NCI-H2081 treated with DMSO at 0.1 percent for 48 hours (cell line): ENCODE results near the gene WBP1.
"Not testable (repeated sequence)": the region's sequence is repeated elsewhere in the genome, so short reads cannot be mapped to it uniquely, and the experiment has no call there.

Source experiments
- DNase-seq: peaks from one replicate; lab custom pipeline; 2025; lab: John Stamatoyannopoulos, UW

The WBP1 gene

DNA sequence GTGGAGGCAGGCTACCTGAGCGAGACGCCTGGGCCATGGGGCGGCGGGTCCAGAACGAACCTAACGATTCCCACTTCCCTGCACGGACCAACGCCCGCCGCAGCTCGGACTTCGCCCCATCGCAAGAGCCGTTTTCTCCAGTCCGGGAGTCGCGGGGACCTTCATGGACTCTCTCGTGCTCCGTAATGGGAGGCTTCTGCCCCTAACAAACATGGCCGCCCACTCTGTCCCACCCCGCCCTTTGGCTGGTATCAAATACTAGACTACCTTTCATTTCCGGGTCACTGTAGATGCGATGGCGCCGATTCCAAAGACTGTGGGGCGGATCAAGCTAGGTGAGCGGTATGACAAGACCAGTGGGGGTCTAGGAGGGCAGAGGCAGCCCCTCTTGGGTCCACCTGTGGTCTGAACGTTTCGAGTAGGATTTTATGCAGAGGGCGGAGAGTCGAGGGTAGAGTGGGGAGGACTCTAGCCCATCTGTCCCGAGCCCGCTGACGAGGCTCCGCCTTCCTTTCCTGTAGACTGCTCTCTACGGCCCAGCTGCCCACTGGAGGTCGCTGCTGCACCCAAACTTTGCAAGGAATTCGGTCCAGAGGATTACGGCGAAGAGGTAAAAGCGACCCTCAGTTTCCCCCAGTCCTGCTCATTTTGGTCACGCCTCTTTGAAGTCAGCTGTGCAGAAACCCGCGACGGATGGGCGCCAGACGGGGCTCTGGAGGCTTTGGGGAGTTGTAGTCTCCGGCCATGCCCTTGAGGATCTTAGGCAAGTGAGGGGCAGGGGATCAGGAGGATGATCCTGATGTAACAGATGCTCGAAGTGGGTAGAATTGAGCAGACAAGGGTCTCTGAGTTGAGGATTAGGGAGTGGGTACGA is 24.8 kb downstream of the WBP1 start, which contains the start of the genes CCDC142 and TTC31:
Gene CCDC142, minus strand, starts transcription at position 198 of the 874 bp plus-strand sequence. Its CDS starts 161 bp downstream, at position 37.
Gene TTC31, plus strand, starts transcription at position 281 of the 874 bp plus-strand sequence. Its CDS starts 15 bp downstream, at position 296.
- peak; percentile 83 for DNase-seq

- DNase-seq: not testable (repeated sequence)
Observed at GRCh38 chr2:74483675-74484164, 25.5 kb downstream of the WBP1 start.

GRCh38 chr2:74486141-74486540 is 27.9 kb downstream of the WBP1 start:
- no peak for DNase-seq

- DNase-seq: no peak
Observed at GRCh38 chr2:74488643-74489481, 30.6 kb downstream of the WBP1 start.

DNA sequence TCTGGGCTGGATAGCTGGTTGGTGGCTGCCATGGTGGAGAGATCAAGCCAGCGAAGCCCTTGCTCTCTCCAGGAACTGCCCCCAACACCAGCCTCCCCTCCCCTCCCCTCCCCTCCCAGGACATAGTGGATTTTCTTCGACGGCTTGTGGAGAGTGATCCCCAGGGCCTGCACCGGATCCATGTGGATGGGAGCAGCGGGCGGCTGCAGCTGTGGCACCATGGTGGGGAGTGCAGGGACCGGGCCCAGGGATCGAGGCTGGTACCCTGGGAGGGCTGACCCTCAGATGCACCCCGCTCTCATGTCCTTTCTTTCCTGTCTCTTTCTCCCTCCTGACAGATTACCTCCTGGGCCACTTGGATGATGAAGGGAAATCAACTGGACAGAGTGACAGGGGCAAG is 31.7 kb downstream of the WBP1 start:
- DNase-seq: no peak

- no peak for DNase-seq
Observed at GRCh38 chr2:74491648-74492544, 33.7 kb downstream of the WBP1 start.

DNA sequence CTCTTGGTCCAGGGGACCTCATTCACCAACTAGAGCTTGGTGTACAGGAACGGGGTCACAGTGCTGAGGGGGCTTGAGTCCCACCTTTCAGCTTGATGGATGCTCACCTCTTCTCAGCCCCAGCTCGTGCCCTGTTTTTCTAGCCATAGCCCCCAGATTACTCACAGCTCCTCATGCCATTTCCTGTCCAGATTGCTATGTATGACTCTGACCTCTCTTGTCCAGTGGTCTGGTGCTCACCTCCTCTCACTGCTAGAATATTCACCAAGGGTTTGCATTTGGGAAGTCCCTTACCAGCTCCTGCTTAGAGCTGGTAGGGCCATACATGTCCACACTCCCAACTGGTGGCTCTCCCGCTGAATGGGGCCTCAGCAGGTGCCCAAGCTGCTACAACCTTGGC is 35.3 kb downstream of the WBP1 start:
- DNase-seq: no peak

GRCh38 chr2:74495440-74495839 is 37.2 kb downstream of the WBP1 start:
- no peak for DNase-seq

- no peak for DNase-seq
Observed at GRCh38 chr2:74496997-74497776, 38.9 kb downstream of the WBP1 start.

GRCh38 chr2:74497777-74498499 is 39.7 kb downstream of the WBP1 start:
- DNase-seq: no peak

DNA sequence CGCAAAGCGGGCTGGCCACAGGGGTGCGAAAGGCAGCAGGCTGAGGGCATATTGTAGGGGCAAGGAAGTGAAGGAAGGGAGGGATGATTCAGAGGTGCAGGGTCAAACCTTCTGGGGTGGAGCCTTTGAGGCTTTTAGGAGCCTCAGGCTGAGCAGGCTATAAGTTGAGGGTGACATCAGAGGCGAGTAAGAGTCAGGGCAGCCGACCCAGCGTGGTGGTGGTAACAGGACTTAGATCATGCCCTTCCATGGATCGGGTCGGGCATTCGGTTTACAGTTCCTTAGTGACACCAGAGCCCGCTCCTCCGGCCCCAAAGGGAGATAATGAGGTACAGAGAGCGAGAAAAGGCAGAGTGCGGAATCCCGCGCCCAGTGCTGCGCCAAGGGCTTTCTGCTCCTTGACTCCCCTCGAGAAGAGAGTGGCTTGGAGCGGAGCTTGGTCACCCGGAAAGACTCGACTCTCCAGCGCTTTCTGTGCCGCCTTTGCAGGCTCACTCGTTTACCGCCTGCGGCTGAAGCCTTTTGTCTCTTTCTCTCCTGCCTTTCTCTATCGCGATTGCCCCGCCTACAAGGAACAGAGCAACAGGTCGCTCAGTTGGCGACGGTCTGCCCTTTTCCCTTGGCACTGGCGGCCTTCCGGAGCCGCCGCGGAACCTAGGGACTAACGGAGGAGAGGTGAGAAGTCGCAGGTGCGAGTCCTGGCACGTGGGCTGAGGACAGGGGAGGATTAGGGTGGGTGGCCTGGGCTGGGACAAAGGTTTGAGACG is 40.4 kb downstream of the WBP1 start:
- no peak for DNase-seq

DNA sequence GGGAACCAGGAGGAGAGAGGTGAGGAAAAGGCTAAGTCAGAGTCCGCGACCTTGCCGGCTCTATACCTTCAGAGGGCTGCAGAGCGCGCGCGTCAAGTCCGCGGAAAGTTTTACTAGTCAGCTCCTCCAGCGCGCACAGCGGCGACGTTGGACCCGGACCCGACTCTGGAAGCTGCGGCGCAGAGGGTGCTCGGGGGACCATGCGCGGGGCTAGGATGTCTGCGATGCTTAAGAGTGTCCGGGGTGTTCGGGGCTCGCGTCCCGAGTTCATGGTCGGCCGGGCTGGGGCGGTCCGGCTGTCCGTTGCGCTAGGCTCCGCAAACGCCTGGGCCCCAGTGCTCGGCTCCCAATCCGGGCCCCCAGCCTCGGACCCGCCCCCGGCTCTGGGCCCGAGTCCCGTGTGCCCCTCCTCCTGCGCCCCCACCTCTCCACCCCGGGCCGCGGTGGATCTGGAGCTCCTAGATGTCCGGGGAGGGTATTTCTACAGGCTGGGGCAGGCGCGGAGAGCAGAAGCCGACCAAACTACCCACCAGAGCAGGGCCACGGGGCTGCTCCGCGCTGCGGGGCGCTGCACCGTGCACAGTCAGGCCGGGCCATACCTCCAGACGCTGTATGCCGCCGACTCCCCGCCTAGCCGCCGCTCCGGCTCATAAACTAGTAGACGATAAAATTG is 41.2 kb downstream of the WBP1 start, which contains the start of gene LBX2:
Gene LBX2, minus strand, starts transcription at position 337 of the 673 bp plus-strand sequence. Its CDS starts 66 bp downstream, at position 271.
- DNase-seq: no peak

- no peak for DNase-seq
Observed at GRCh38 chr2:74499940-74500577, 41.8 kb downstream of the WBP1 start.

DNA sequence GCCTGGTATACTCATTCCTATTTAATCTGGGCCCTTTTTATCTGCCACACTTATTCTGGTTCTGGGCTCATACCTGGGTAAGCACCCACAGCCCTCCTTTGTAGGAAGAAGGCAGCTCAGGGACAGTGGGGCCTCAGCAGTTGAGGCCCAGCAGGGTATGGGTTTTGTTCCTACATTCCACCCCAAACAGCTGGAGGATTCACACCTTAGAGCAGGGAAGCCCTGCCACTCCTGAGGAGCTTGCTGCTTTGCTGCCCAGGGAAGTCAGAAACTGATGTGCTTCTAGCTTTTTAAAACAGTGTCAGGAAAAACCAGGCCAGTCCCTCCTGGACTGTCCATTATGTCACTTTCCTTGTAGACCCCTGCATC is 42.3 kb downstream of the WBP1 start:
- DNase-seq: no peak

DNA sequence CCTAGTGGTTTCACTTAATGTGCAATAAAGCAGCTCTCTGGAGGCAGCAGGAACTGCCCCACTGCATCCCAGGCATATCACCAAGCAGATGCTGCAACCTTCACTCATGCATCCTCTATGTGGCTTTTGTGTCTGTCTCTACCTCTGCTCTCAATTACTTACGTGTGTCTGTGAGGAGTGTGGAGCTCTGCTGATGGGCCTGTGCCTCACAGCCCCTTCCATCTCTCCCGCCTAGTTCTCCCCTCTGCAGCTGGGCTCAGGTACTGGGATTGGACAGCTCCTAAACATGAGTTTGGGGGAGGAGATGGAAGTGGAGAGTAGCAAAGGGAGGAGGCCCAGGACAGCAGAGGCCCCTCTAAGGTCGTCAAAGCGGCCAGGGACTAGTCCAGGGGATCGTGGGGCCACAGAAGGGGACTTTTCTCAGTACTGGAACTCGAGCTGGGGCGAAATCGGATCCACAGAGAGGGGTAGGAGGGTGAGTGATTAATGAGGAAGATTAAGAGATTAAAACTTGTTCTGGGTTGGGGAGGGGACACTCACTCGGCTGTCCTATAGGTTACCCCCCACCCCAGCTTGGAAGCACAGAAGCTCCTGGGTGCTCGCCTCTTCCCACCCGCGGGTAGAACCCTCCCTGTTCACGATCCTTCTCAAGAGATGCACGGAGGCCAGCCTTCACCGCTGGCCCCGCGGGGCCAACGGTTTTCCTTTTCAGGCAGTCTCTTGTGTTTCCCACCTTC is 43.3 kb downstream of the WBP1 start:
- no peak for DNase-seq

DNA sequence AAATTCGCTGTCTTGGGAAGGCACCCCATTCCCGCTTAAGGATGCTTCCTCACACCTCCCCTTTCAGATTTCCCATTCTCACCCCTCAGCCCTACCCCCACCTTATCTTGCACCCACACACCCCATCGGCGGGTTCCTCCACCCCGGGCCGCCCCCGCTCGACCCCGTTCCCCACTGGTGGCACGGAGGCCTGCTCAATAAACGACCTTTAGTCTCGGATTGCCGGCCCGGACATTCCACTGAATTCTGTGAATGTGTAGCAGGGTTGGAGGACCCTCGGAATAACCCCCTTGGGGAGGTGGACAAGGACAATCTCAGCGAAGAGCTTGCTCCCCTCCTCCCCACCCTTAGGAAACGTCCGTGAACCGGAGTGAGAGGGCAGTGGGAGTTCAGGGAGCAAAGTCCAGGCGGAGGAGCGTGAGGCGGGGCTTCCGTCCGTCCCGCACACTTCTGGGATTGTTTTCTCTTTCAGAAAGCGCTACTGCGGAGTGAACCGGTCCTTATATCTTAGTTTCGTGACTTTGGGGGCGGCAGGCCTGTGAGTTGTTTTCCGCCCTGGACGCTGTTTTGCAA is 44.0 kb downstream of the WBP1 start:
- DNase-seq: no peak
